SK-N-SH (cell line): Measurements from ENCODE around the gene IFNL2.
"Not testable (repeated sequence)": the region's sequence is repeated elsewhere in the genome, so short reads cannot be mapped to it uniquely, and the experiment has no call there.

ENCODE experiments used
- MXI1 ChIP-seq: IDR thresholded peaks from 2 replicates; pipeline ENCODE4 v1.6.1; 2012; ENCODE audit warnings: mild to moderate bottlenecking, low read depth, low read length, improper control_type of control experiment
- POLR2AphosphoS5 ChIP-seq: IDR thresholded peaks from 2 replicates; pipeline ENCODE4 v1.6.1; 2012; ENCODE audit warnings: low read depth, low read length
- TF ChIP-seq, protein P1 (sequence below): fragments of 200-600 bp; sonication (generic); IDR thresholded peaks from 2 replicates; pipeline ENCODE4 v1.6.1; 2017; ENCODE audit warnings: antibody characterized with exemption, mild to moderate bottlenecking, moderate library complexity
- TF ChIP-seq, protein P2 (sequence below): fragments of 150-350 bp; IDR thresholded peaks from 2 replicates; pipeline ENCODE4 v1.6.1; 2017; ENCODE audit warnings: antibody characterized with exemption, low read length, low read depth, borderline replicate concordance

DNA sequence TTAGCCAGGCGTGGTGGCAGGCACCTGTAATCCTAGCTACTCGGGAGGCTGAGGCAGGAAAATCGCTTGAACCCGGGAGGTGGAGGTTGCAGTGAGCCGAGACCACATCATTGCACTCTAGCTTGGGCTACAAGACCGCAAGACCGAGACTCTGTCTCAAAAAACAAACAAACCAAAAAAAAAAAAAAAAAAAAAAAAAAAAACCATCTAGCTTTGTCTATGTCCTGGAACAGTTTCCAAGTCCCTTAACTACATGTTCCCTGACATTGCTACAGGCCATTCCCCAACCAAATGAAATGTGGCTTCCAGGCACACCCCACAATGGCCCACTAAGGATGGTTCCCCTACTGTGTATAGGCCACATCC, 41.1 kb downstream of the IFNL2 start:
- not testable (repeated sequence) for TF ChIP-seq MXI1, POLR2AphosphoS5
- TF ChIP-seq, protein P1, sequence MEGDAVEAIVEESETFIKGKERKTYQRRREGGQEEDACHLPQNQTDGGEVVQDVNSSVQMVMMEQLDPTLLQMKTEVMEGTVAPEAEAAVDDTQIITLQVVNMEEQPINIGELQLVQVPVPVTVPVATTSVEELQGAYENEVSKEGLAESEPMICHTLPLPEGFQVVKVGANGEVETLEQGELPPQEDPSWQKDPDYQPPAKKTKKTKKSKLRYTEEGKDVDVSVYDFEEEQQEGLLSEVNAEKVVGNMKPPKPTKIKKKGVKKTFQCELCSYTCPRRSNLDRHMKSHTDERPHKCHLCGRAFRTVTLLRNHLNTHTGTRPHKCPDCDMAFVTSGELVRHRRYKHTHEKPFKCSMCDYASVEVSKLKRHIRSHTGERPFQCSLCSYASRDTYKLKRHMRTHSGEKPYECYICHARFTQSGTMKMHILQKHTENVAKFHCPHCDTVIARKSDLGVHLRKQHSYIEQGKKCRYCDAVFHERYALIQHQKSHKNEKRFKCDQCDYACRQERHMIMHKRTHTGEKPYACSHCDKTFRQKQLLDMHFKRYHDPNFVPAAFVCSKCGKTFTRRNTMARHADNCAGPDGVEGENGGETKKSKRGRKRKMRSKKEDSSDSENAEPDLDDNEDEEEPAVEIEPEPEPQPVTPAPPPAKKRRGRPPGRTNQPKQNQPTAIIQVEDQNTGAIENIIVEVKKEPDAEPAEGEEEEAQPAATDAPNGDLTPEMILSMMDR = not testable (repeated sequence)
- TF ChIP-seq, protein P2, sequence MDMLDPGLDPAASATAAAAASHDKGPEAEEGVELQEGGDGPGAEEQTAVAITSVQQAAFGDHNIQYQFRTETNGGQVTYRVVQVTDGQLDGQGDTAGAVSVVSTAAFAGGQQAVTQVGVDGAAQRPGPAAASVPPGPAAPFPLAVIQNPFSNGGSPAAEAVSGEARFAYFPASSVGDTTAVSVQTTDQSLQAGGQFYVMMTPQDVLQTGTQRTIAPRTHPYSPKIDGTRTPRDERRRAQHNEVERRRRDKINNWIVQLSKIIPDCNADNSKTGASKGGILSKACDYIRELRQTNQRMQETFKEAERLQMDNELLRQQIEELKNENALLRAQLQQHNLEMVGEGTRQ = not testable (repeated sequence)
